Ovary (tissue), 9 donors: ENCODE measurements around the gene EVL. TPM values are rescaled to one million over a fixed set of nuclear protein-coding genes. Genes with fewer than 3 reads are reported as not detected.

Experiments
- DNase-seq, 5 donors: peaks; one replicate each; pipeline ENCODE4 v3.0.0-alpha.2; 2019 to 2020
- H3K27ac ChIP-seq, 2 donors: fragments of 200-600 bp; one replicate each; pipeline versions ENCODE4 v1.5.1 to v1.8.0; 2019 to 2022
- H3K27me3 ChIP-seq: fragments of 200-600 bp; one replicate; pipeline ENCODE4 v1.8.0; 2022
- H3K36me3 ChIP-seq: fragments of 200-600 bp; sonication (generic); one replicate; pipeline ENCODE4 v1.5.1; 2019
- H3K4me1 ChIP-seq: one replicate; pipeline ENCODE4 v1.8.1; 2013; ENCODE audit warnings: mild to moderate bottlenecking, moderate library complexity; ENCODE audit not compliant: insufficient read depth
- H3K4me3 ChIP-seq: fragments of 200-600 bp; sonication (generic); one replicate; pipeline ENCODE4 v1.5.1; 2017
- H3K9me3 ChIP-seq, 2 donors: fragments of 200-600 bp in 1 of 2; sonication (generic) in 1 of 2; one replicate each; pipeline versions ENCODE4 v1.5.1 to v1.8.1; 2013 to 2019; ENCODE audit warnings: mild to moderate bottlenecking in 1 of 2, moderate library complexity in 1 of 2
- EP300 ChIP-seq: sonication (generic); formaldehyde crosslinking; IDR thresholded peaks from one replicate; pipeline ENCODE4 v1.6.1; 2017; ENCODE audit warnings: antibody characterized with exemption
- POLR2A ChIP-seq: fragments of 450-650 bp; IDR thresholded peaks from one replicate; pipeline ENCODE4 v1.6.1; 2017; ENCODE audit warnings: antibody characterized with exemption, mild to moderate bottlenecking, moderate library complexity
- WGBS, 3 donors: extraction: QIAGEN DNeasy Blood & Tissue Kit in 1 of 3; methylation state at CpG; one replicate each; pipeline versions ENCODE4 v1.1.5 to v1.1.7; 2013 to 2017; 5-methylcytosine and 5-hydroxymethylcytosine counted together
- intact Hi-C, 4 donors: fragments of 100-400 bp; cut with DNase I; formaldehyde crosslinking; loops; one replicate each; pipeline versions ENCODE4 v1.11.0 to v1.15.1; 2022 to 2023
- polyA plus RNA-seq, 2 donors: library from polyadenylated mRNA; stranded (reverse); fragments of 200-250 nt in 1 of 2; fragments of 350-450 nt in 1 of 2; fragmentation: Illumina TruSeq in 1 of 2; extraction: RNeasy Lipid Tissue Mini Kit (QIAGEN cat#74804) in 1 of 2; gene quantifications; one replicate each; pipeline ENCODE4 v1.2.3, GENCODE V29; 2013 to 2014
- total RNA-seq, 7 donors: library from RNA; depleted of rRNA in 2 of 7; stranded (reverse); fragments of >200 nt in 2 of 7; fragmentation: NEBNext Ultra II Directional in 3 of 7; extraction: Animal tissue kit (Norgen Biotek cat#: 25700) in 3 of 7; gene quantifications; one replicate each; pipeline versions ENCODE4 v1.1.0 to v1.2.4, GENCODE V29; 2016 to 2023
- TF ChIP-seq, protein P1 (sequence below), 3 donors: fragments of 450-650 bp in 2 of 3; fragments of 200-600 bp in 1 of 3; IDR thresholded peaks; one replicate each; pipeline versions ENCODE4 v1.5.1 to v1.8.0; 2016 to 2022; ENCODE audit warnings: antibody characterized with exemption in 3 of 3, mild to moderate bottlenecking in 1 of 3
- donor health status: DM: no; HTN: no; CAD: no; lungs with moderate emphysema.
- donor health status: DM: no; HTN: no; CAD: no.
- donor health status: Bipolar disorder and iron deficiency.
- donor health status: DM: yes; HTN: yes; CAD: no.
- donor health status: DM: no; HTN: no; CAD: no.
- donor health status: DM: yes; HTN: yes; CAD: no.

The EVL gene
- total and polyA plus RNA-seq, 9 donors, result 41.0 to 105 (median 66.1) TPM

- Histone ChIP-seq H3K36me3 (no peaks in the 10 kb centered on the region), H3K4me1 (peaks cover 4% of the 10 kb centered on the region), H3K4me3 (no peak overlapping the region), H3K27ac (no peak overlapping the region), H3K27me3 (no peaks in the 10 kb centered on the region), H3K9me3 (no peaks in the 10 kb centered on the region)
- intact Hi-C loops, result no loop called here
- TF ChIP-seq EP300 (no peak), POLR2A (no peak)
- TF ChIP-seq, protein P1, sequence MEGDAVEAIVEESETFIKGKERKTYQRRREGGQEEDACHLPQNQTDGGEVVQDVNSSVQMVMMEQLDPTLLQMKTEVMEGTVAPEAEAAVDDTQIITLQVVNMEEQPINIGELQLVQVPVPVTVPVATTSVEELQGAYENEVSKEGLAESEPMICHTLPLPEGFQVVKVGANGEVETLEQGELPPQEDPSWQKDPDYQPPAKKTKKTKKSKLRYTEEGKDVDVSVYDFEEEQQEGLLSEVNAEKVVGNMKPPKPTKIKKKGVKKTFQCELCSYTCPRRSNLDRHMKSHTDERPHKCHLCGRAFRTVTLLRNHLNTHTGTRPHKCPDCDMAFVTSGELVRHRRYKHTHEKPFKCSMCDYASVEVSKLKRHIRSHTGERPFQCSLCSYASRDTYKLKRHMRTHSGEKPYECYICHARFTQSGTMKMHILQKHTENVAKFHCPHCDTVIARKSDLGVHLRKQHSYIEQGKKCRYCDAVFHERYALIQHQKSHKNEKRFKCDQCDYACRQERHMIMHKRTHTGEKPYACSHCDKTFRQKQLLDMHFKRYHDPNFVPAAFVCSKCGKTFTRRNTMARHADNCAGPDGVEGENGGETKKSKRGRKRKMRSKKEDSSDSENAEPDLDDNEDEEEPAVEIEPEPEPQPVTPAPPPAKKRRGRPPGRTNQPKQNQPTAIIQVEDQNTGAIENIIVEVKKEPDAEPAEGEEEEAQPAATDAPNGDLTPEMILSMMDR (IDR thresholded peaks at IDR 0.05), result no peak
- DNase-seq, result no peak
- WGBS, 3 donors, result 88 to 92% (median 91%) methylated on average over 8 of the region's 8 CpGs
These were observed 32.9 kb downstream of the EVL start for GRCh38 chr14:100098171-100098570.

DNA sequence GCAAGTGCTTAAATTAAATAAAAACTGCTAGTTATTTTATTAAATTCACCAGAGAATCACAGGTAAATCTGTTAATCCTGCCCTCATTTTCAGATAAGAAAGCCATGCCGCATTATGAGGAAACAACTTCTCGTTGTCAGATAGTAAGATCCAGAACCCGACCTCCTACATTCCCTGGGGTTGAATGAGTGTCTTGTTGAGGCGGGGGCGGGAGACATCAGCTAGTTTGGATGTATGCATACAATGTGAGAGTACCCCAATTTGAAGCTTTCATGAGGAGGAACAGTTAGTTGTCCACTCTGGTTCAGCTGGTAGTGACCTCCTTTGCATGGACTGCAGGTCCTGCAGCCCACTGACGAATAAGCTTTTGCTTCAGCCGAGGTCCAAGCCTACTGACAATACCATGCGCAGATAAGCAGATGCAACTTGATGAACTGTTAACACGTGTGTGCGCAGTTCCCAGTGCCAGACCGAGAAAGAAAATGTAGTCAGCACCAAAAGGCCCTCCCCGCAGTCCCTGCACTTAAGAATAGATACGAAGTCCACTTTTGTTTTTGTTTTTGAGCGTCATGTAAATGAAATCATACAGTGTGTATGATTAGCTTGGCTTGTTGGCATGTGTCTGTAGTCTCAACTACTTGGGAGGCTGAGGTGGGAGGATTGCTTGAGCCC is 34.9 kb downstream of the EVL start:
- Histone ChIP-seq H3K4me1 (peaks cover 15% of the 10 kb centered on the region), H3K27me3 (no peaks in the 10 kb centered on the region), H3K9me3 (no peaks in the 10 kb centered on the region), H3K4me3 (no peak overlapping the region), H3K27ac (no peak overlapping the region), H3K36me3 (no peaks in the 10 kb centered on the region)
- DNase-seq, result no peak
- WGBS, 3 donors, result 61 to 71% (median 66%) methylated on average over 14 of the region's 14 CpGs
- TF ChIP-seq POLR2A (no peak), EP300 (no peak)
- TF ChIP-seq, protein P1 (IDR thresholded peaks at IDR 0.05), result no peak
- intact Hi-C loops, result loop anchor here in 3 of 4 donors (10.0 kb wide), 2 partner anchors 45 to 115 kb away; no protein-coding TSS in a partner anchor

GRCh38 chr14:100102156-100102785 is 37.0 kb downstream of the EVL start:
- TF ChIP-seq, protein P1 (IDR thresholded peaks at IDR 0.05), result no peak
- TF ChIP-seq POLR2A (no peak), EP300 (no peak)
- H3K9me3 ChIP-seq, result no peaks in the 10 kb centered on the region
- H3K36me3 ChIP-seq, result no peaks in the 10 kb centered on the region
- intact Hi-C loops, result loop anchor here in 3 of 4 donors (10.0 kb wide), 2 partner anchors 47 to 117 kb away; no protein-coding TSS in a partner anchor
- DNase-seq, result no peak
- peak overlapping the region in 1 of 2 donors; percentile 46 for H3K27ac ChIP-seq
- no peaks in the 10 kb centered on the region for H3K27me3 ChIP-seq
- peaks cover 21% of the 10 kb centered on the region for H3K4me1 ChIP-seq
- H3K4me3 ChIP-seq, result no peak overlapping the region
- 60 to 85% (median 74%) methylated on average over 8 of the region's 8 CpGs for WGBS, 3 donors

DNA sequence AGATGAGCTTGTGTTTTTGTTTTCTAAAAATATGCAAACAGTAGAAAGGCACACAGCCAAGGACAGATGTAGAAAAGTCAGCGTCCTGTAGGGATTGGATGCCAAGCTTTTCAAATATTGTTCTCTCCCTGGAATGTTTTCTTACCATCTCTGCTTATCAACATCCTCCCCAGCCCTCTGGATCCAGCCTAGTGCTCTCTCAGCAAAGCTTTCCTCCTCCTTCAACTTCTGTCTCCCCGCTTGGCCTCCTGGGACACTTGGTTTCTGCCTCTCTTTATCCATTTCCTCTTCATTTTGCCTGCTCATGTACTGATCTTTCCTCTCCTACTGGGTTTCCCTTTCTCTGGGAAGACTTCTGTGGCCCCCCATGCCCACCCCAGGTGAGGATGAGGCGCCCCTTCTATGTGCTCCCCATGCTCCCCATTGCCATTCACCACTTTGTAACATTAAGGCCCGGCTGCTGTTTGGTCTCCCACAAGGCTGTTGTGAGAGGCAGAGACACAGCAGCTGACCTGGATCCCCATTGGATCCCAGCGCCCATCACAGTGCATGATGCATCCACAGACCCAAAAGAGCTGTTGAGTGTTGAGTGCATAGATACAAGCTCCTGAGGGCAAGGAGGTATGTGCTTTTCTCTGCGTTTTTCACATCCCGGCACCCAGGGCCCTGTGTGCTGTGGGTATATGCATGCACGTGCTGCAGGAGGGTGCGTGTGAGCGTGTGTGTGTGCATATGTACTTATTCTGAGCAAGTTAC is 38.2 kb downstream of the EVL start:
- TF ChIP-seq POLR2A (no peak), EP300 (no peak)
- TF ChIP-seq, protein P1 (IDR thresholded peaks at IDR 0.05), result no peak
- intact Hi-C loops, result loop anchor here in 3 of 4 donors (10.0 kb wide), 2 partner anchors 49 to 119 kb away; no protein-coding TSS in a partner anchor
- no peaks in the 10 kb centered on the region for H3K36me3 ChIP-seq
- 29 to 42% (median 29%) methylated on average over 10 of the region's 10 CpGs for WGBS, 3 donors
- H3K4me1 ChIP-seq, result peaks cover 25% of the 10 kb centered on the region
- peak in 4 of 5 donors; percentile 39 to 55 (median 42) for DNase-seq
- no peaks in the 10 kb centered on the region for H3K9me3 ChIP-seq
- H3K27me3 ChIP-seq, result no peaks in the 10 kb centered on the region
- H3K27ac ChIP-seq, result peak overlapping the region in 1 of 2 donors; percentile 46
- no peak overlapping the region for H3K4me3 ChIP-seq
